GM10248 (cell line): ENCODE data around the gene OSBPL1A.

Experiments used
- CTCF ChIA-PET: fragments of 300-600 bp; sonication (Branson Sonifier 250); formaldehyde crosslinking; extraction: SDS; loops from one replicate; lab custom pipeline; 2021; ENCODE audit warnings: antibody characterized with exemption; lab: Yijun Ruan, JAX
- POLR2A ChIA-PET: fragments of 350-650 bp; sonication (Branson Sonifier 250); formaldehyde crosslinking; extraction: SDS; loops from one replicate; lab custom pipeline; 2020; ENCODE audit warnings: antibody characterized with exemption; lab: Yijun Ruan, JAX
- DNase-seq: peaks from one replicate; pipeline ENCODE4 v3.0.0; 2012; ENCODE audit errors: extremely low spot score
- CTCF ChIP-seq: IDR thresholded peaks from 2 replicates; pipeline ENCODE4 v1.5.1; 2012; ENCODE audit warnings: mild to moderate bottlenecking, low read depth; ENCODE audit errors: extremely low read depth, missing control alignments, control extremely low read depth

Gene OSBPL1A

GRCh38 chr18:24263050-24263449, 134.6 kb downstream of the OSBPL1A start:
- DNase-seq = no peak
- no peak for TF ChIP-seq CTCF
- ChIA-PET CTCF (interaction anchor here (1.0 to 1.4 kb wide), 2 partner anchors 35 to 87 kb away, joined by 3 read pairs; no protein-coding TSS in a partner anchor), POLR2A (no interaction called here)

GRCh38 chr18:24262087-24262486, 135.5 kb downstream of the OSBPL1A start:
- ChIA-PET CTCF (interaction anchor here (0.6 to 2.0 kb wide), 4 partner anchors 7 to 86 kb away, joined by 3 to 7 read pairs (median 4); no protein-coding TSS in a partner anchor), POLR2A (no interaction called here)
- TF ChIP-seq CTCF = no peak
- no peak for DNase-seq

GRCh38 chr18:24259869-24260641, 137.6 kb downstream of the OSBPL1A start:
- no peak for TF ChIP-seq CTCF
- ChIA-PET CTCF (no interaction called here), POLR2A (no interaction called here)

GRCh38 chr18:24254071-24254470, 143.6 kb downstream of the OSBPL1A start:
- ChIA-PET POLR2A (no interaction called here), CTCF (no interaction called here)
- no peak for TF ChIP-seq CTCF
- no peak for DNase-seq

More at GRCh38 chr18:24259869-24260641, 137.6 kb downstream of the OSBPL1A start:
- DNase-seq = no peak

- CTCF ChIA-PET = no interaction called here
- no peak for TF ChIP-seq CTCF
- no peak for DNase-seq
- POLR2A ChIA-PET = no interaction called here
Observed at GRCh38 chr18:24249716-24250115, 147.9 kb downstream of the OSBPL1A start.

- TF ChIP-seq CTCF = no peak
- DNase-seq = no peak
- ChIA-PET POLR2A (no interaction called here), CTCF (no interaction called here)
Observed at GRCh38 chr18:24248359-24248758, 149.3 kb downstream of the OSBPL1A start.
